ENCODE measurements around the gene PXDN. TPM values are rescaled to one million over a fixed set of nuclear protein-coding genes. Genes with fewer than 3 reads are reported as not detected.
"Not testable (repeated sequence)": the region's sequence is repeated elsewhere in the genome, so short reads cannot be mapped to it uniquely, and the experiment has no call there.

PXDN gene
- total RNA-seq, 1 donor from 2014 or later: 35.6 TPM

- no peak for DNase-seq
These were observed 29.6 kb upstream of the PXDN start for GRCh38 chr2:1773883-1774282.

GRCh38 chr2:1772471-1773267 lies 28.4 kb upstream of the PXDN start:
- DNase-seq: no peak

- DNase-seq: no peak
These were observed 27.4 kb upstream of the PXDN start for GRCh38 chr2:1771626-1772280.

GRCh38 chr2:1770566-1771380 lies 26.5 kb upstream of the PXDN start:
- no peak for DNase-seq

- DNase-seq: no peak
These were observed 25.5 kb upstream of the PXDN start for GRCh38 chr2:1769703-1770422.

- no peak for DNase-seq
These were observed 23.8 kb upstream of the PXDN start for GRCh38 chr2:1767939-1768691.

GRCh38 chr2:1766851-1767811 lies 22.8 kb upstream of the PXDN start:
- DNase-seq: no peak

GRCh38 chr2:1766425-1766824 lies 22.1 kb upstream of the PXDN start:
- no peak for DNase-seq

GRCh38 chr2:1765201-1765600 lies 20.9 kb upstream of the PXDN start:
- not testable (repeated sequence) for DNase-seq

- DNase-seq: no peak
These were observed 15.3 kb upstream of the PXDN start for GRCh38 chr2:1759611-1759930.

- no peak for DNase-seq
These were observed 14.7 kb upstream of the PXDN start for GRCh38 chr2:1758774-1759610.

GRCh38 chr2:1758171-1758570 lies 13.9 kb upstream of the PXDN start:
- no peak for DNase-seq

- no peak for DNase-seq
These were observed 13.3 kb upstream of the PXDN start for GRCh38 chr2:1757567-1757966.

- DNase-seq: not testable (repeated sequence)
These were observed 12.8 kb upstream of the PXDN start for GRCh38 chr2:1757146-1757545.

- DNase-seq: no peak
These were observed 12.1 kb upstream of the PXDN start for GRCh38 chr2:1756456-1756855.

GRCh38 chr2:1755436-1756191 lies 11.3 kb upstream of the PXDN start:
- no peak for DNase-seq

GRCh38 chr2:1754461-1755170 lies 10.3 kb upstream of the PXDN start:
- no peak for DNase-seq

GRCh38 chr2:1754046-1754445 lies 9.7 kb upstream of the PXDN start:
- DNase-seq: no peak
